HG02571 (cell line): ENCODE measurements around the gene SLFN14.
"Not testable (repeated sequence)": the region's sequence is repeated elsewhere in the genome, so short reads cannot be mapped to it uniquely, and the experiment has no call there.

Experiments used
- ATAC-seq: cut with Tn5 transposase; IDR thresholded peaks from one replicate; pipeline ENCODE4 v1.9.1; 2021; ENCODE audit warnings: mild to moderate bottlenecking, moderate library complexity; ENCODE audit not compliant: unreplicated experiment

Gene SLFN14

GRCh38 chr17:35523296-35523695 lies 37.3 kb downstream of the SLFN14 start:
- no peak for ATAC-seq

- not testable (repeated sequence) for ATAC-seq
Measured at GRCh38 chr17:35521654-35522256, 38.9 kb downstream of the SLFN14 start.

GRCh38 chr17:35521150-35521549 lies 39.5 kb downstream of the SLFN14 start:
- ATAC-seq = no peak

DNA sequence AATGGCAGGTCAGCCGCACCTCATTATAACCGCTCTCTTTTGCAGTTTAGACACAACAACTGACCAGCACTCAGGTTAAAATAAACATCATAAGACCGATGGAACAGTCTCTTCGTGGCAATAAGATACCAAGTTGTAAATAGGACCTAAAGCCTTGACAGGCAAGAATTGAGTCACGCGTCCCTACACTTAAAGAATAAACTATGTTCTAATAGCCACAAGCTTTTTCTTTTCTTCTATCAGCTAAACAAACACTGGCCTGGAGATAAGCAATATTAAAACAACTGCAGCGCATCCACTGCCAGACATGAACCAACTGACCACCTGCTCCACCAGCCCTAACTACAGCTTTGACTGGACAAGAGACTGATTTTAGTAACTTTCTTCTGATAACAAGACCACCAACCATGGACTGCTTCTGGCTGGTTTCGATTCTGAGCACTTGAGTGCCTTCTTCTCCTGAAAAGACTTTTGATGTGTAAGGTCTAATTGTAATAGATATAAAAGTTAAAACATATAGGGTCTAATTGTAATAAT lies 40.6 kb downstream of the SLFN14 start:
- no peak for ATAC-seq

GRCh38 chr17:35519439-35519838 lies 41.2 kb downstream of the SLFN14 start:
- ATAC-seq = no peak

- not testable (repeated sequence) for ATAC-seq
Measured at GRCh38 chr17:35518431-35518830, 42.2 kb downstream of the SLFN14 start.

- no peak for ATAC-seq
Measured at GRCh38 chr17:35515027-35515426, 45.6 kb downstream of the SLFN14 start.

GRCh38 chr17:35514564-35514963 lies 46.1 kb downstream of the SLFN14 start:
- ATAC-seq = no peak
